Adrenal gland (tissue), 5 donors: ENCODE data around the gene LYRM2.

Experiments used
- POLR2A ChIP-seq, 2 donors: fragments of 450-650 bp; IDR thresholded peaks; one replicate each; pipeline ENCODE4 v1.6.1; 2017; ENCODE audit warnings: antibody characterized with exemption in 2 of 2, mild to moderate bottlenecking in 2 of 2, moderate library complexity in 1 of 2
- TF ChIP-seq, protein P1 (sequence below), 6 experiments: fragments of 450-650 bp in 4 of 6; fragments of 200-600 bp in 2 of 6; sonication (generic) in 1 of 6; IDR thresholded peaks; 1 replicate in 5 of 6; 2 replicates in 1 of 6; pipeline versions ENCODE4 v1.5.1 to v1.8.0; 2016 to 2021; ENCODE audit warnings: antibody characterized with exemption in 6 of 6, mild to moderate bottlenecking in 2 of 6, moderate library complexity in 1 of 6
- donor health status: DM: no; HTN: no; CAD: no.

- TF ChIP-seq, protein P1, sequence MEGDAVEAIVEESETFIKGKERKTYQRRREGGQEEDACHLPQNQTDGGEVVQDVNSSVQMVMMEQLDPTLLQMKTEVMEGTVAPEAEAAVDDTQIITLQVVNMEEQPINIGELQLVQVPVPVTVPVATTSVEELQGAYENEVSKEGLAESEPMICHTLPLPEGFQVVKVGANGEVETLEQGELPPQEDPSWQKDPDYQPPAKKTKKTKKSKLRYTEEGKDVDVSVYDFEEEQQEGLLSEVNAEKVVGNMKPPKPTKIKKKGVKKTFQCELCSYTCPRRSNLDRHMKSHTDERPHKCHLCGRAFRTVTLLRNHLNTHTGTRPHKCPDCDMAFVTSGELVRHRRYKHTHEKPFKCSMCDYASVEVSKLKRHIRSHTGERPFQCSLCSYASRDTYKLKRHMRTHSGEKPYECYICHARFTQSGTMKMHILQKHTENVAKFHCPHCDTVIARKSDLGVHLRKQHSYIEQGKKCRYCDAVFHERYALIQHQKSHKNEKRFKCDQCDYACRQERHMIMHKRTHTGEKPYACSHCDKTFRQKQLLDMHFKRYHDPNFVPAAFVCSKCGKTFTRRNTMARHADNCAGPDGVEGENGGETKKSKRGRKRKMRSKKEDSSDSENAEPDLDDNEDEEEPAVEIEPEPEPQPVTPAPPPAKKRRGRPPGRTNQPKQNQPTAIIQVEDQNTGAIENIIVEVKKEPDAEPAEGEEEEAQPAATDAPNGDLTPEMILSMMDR (IDR thresholded peaks at IDR 0.05), result no peak
- no peak for TF ChIP-seq POLR2A (IDR thresholded peaks at IDR 0.05)
Measured at GRCh38 chr6:89554106-89554505, 84.4 kb downstream of the LYRM2 start.
